Large intestine (tissue), 3 donors: Measurements from ENCODE around the gene KAZN. TPM values are rescaled to one million over a fixed set of nuclear protein-coding genes. Genes with fewer than 3 reads are reported as not detected.

ENCODE experiments used
- DNase-seq, 2 donors: peaks; one replicate each; pipeline versions ENCODE4 v3.0.0 to v3.0.0-alpha.2; 2013
- H3K27ac ChIP-seq: one replicate; pipeline ENCODE4 v1.5.1; 2013; ENCODE audit warnings: low read length
- H3K27me3 ChIP-seq: 2 replicates; pipeline ENCODE4 v1.6.1; 2013; ENCODE audit warnings: low read length; ENCODE audit not compliant: control insufficient read depth, insufficient read depth
- H3K36me3 ChIP-seq: 2 replicates; pipeline ENCODE4 v1.6.1; 2013; ENCODE audit warnings: low read length; ENCODE audit not compliant: control insufficient read depth, insufficient read depth
- H3K4me1 ChIP-seq: one replicate; pipeline ENCODE4 v1.6.1; 2013; ENCODE audit warnings: low read length; ENCODE audit not compliant: control insufficient read depth, insufficient read depth
- H3K4me3 ChIP-seq: one replicate; pipeline ENCODE4 v1.5.1; 2013; ENCODE audit warnings: low read length
- H3K9me3 ChIP-seq: one replicate; pipeline ENCODE4 v1.6.1; 2013; ENCODE audit warnings: mild to moderate bottlenecking, low read depth, low read length, moderate library complexity; ENCODE audit not compliant: control insufficient read depth
- WGBS: methylation state at CpG from one replicate; pipeline ENCODE4 v1.1.5; 2013; ENCODE audit warnings: low lambda C conversion rate; ENCODE audit not compliant: insufficient coverage; 5-methylcytosine and 5-hydroxymethylcytosine counted together
- polyA plus RNA-seq: library from polyadenylated mRNA; unstranded; fragments of 120-200 nt; gene quantifications from one replicate; pipeline ENCODE4 v1.2.1, GENCODE V29; 2013

KAZN gene
- polyA plus RNA-seq, 1 donor, result 30.4 TPM

- Histone ChIP-seq H3K9me3 (no peaks in the 10 kb centered on the region), H3K4me1 (no peaks in the 10 kb centered on the region), H3K27me3 (no peaks in the 10 kb centered on the region), H3K27ac (no peak overlapping the region), H3K36me3 (no peaks in the 10 kb centered on the region), H3K4me3 (no peak overlapping the region)
- DNase-seq, result no peak
- WGBS, result no CpG with 5 or more reads among the region's 5 CpGs
These were observed 107.3 kb downstream of the KAZN start for GRCh38 chr1:14705824-14706223.

DNA sequence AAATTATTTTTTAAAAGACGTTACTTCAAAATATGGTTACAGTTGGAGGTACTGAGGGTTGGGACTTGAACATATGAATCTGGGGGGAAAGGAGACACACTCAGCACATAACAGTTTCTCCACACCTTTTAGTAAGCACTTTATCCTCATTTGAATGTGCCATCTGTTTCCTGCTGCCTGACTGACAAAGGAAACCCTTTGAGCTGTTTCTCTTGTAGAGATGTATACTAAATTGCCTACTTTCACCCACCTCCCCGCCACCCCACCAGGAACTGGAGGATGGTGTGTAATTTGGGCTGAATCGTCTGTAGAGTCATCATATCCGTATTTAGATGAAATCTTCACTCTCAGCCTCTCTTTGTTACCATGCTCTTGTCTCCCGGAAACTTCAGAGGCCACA is 108.1 kb downstream of the KAZN start:
- H3K27me3 ChIP-seq, result no peaks in the 10 kb centered on the region
- no peaks in the 10 kb centered on the region for H3K9me3 ChIP-seq
- WGBS, result no CpG with 5 or more reads among the region's 5 CpGs
- H3K36me3 ChIP-seq, result no peaks in the 10 kb centered on the region
- no peak overlapping the region for H3K27ac ChIP-seq
- DNase-seq, result no peak
- no peaks in the 10 kb centered on the region for H3K4me1 ChIP-seq
- H3K4me3 ChIP-seq, result no peak overlapping the region

DNA sequence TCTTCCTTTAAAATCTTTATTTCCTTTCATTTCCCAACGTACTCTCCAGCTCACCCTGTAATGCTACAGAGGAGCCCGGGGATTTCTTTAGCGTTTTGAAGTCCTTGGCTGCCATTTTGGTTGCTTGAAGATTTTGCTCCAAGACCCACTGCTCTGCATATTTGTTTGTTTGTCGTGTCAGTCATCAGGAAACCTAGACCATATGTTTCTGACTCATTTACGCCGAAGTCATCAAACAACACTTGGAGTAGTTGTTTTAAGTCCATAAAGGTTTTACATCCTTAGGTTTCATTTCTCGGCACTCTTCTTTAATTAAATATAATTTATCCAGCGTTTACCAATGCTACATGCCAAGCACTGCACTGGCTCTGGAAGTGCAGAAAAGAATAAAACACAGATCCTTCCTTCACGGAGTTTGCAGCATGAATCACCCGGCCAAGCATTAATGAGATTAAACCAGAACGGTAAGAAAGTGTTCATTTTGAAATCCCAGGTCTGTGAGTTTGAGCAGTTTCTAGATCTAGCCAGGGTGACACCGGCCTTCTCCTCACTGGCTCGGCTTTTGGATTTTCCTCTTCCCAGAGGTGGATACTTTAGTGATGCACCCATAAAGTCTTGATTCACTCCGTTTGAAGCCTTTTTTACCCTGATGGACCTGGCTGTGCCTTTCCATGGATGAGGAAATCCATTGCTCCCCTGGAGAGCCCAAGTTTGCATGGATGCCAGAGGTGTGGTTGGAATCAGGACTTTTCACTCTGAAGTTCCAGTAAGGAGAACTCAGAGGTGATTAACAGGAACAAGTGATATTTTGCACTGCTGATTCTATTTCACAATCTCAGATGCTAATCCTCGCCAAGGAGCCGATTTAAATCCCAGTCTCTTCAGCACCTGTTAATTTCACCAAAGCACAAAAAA is 109.3 kb downstream of the KAZN start:
- Histone ChIP-seq H3K9me3 (no peaks in the 10 kb centered on the region), H3K36me3 (no peaks in the 10 kb centered on the region), H3K27ac (no peak overlapping the region), H3K4me3 (no peak overlapping the region), H3K27me3 (no peaks in the 10 kb centered on the region), H3K4me1 (no peaks in the 10 kb centered on the region)
- 93% methylated on average over 7 of the region's 16 CpGs for WGBS
- DNase-seq, result no peak

GRCh38 chr1:14710331-14710730 is 111.8 kb downstream of the KAZN start:
- no peak for DNase-seq
- no peaks in the 10 kb centered on the region for H3K36me3 ChIP-seq
- no peaks in the 10 kb centered on the region for H3K27me3 ChIP-seq
- no peak overlapping the region for H3K27ac ChIP-seq
- no peak overlapping the region for H3K4me3 ChIP-seq
- no CpG with 5 or more reads among the region's 6 CpGs for WGBS
- no peaks in the 10 kb centered on the region for H3K9me3 ChIP-seq
- H3K4me1 ChIP-seq, result no peaks in the 10 kb centered on the region

GRCh38 chr1:14712136-14712535 is 113.7 kb downstream of the KAZN start:
- Histone ChIP-seq H3K4me1 (no peaks in the 10 kb centered on the region), H3K27ac (no peak overlapping the region), H3K4me3 (no peak overlapping the region), H3K27me3 (no peaks in the 10 kb centered on the region), H3K9me3 (no peaks in the 10 kb centered on the region), H3K36me3 (no peaks in the 10 kb centered on the region)
- no CpG with 5 or more reads among the region's 2 CpGs for WGBS
- no peak for DNase-seq

DNA sequence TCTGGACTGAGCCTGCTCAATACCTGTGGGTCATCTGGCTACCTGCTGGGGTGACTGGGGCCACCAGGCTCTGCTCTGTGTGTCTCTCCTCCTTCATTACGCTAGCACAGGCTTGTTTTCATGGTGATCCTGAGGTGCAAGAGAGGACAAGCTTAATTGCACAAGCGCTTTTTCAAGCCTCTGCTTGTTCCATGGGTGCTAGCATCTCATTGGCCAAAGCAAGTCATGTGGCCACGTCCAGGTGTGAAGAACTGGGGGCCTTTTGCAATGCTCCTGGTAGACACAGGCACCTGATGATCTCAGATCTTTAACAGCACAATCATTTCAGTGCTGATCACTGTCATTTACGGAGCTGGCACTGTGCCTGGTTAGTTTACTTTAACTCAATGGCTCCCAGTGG is 114.6 kb downstream of the KAZN start:
- H3K4me3 ChIP-seq, result no peak overlapping the region
- H3K27me3 ChIP-seq, result no peaks in the 10 kb centered on the region
- no peaks in the 10 kb centered on the region for H3K9me3 ChIP-seq
- no peak for DNase-seq
- 100% methylated on average over 1 of the region's 4 CpGs for whole genome bisulfite sequencing
- no peaks in the 10 kb centered on the region for H3K36me3 ChIP-seq
- H3K27ac ChIP-seq, result no peak overlapping the region
- no peaks in the 10 kb centered on the region for H3K4me1 ChIP-seq

DNA sequence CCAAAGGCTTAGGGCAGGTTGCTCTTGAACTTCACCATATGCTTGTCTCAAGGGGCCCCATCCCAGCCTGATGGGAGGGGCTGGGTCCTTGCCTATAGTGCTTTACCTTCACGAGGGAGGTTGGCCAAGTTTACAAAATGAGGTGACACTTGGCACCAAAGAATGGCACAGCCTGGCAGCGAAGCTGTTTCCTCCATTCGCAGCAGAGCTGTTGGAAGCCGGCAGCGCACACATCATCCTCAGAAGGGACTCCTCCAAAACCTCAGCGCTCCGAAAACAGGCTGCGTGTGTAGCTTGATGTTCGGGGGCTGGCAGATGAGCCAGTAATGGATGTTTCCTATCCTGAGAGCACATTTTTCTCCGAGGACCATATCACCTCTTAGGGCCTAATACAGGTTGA is 116.8 kb downstream of the KAZN start:
- DNase-seq, result no peak
- H3K36me3 ChIP-seq, result no peaks in the 10 kb centered on the region
- WGBS, result no CpG with 5 or more reads among the region's 10 CpGs
- no peaks in the 10 kb centered on the region for H3K27me3 ChIP-seq
- H3K4me1 ChIP-seq, result no peaks in the 10 kb centered on the region
- no peaks in the 10 kb centered on the region for H3K9me3 ChIP-seq
- no peak overlapping the region for H3K27ac ChIP-seq
- H3K4me3 ChIP-seq, result no peak overlapping the region

- Histone ChIP-seq H3K27ac (no peak overlapping the region), H3K27me3 (no peaks in the 10 kb centered on the region), H3K4me1 (no peaks in the 10 kb centered on the region), H3K9me3 (no peaks in the 10 kb centered on the region), H3K4me3 (no peak overlapping the region), H3K36me3 (no peaks in the 10 kb centered on the region)
- no CpG with 5 or more reads among the region's 7 CpGs for WGBS
- no peak for DNase-seq
These were observed 117.3 kb downstream of the KAZN start for GRCh38 chr1:14715802-14716201.

GRCh38 chr1:14716474-14716873 is 118.0 kb downstream of the KAZN start:
- no peak for DNase-seq
- no peaks in the 10 kb centered on the region for H3K27me3 ChIP-seq
- WGBS, result no CpG with 5 or more reads among the region's 5 CpGs

DNA sequence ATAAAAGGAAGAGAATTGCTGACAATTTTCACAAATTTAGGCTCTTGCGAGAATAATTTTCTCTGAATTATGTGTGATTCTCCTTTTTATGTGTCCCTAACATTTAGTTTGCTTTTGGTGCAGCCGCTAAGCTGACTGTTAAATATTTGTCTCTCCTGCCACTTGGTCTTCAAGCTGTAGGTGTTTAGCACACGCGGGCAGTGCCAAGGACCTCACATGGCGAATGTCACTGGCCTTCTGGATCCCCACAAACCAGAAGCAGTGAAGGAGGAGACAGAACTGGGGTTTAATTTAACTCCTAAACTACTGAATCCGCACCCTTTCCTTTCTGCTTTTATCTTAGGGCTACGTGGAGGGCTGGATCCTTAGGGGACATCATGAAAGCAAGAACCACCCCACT is 120.0 kb downstream of the KAZN start:
- Histone ChIP-seq H3K27me3 (no peaks in the 10 kb centered on the region), H3K36me3 (no peaks in the 10 kb centered on the region), H3K4me1 (no peaks in the 10 kb centered on the region), H3K9me3 (no peaks in the 10 kb centered on the region), H3K27ac (no peak overlapping the region), H3K4me3 (no peak overlapping the region)
- no peak for DNase-seq
- no CpG with 5 or more reads among the region's 7 CpGs for WGBS

More at GRCh38 chr1:14716474-14716873, 118.0 kb downstream of the KAZN start:
- Histone ChIP-seq H3K4me3 (no peak overlapping the region), H3K27ac (no peak overlapping the region), H3K36me3 (no peaks in the 10 kb centered on the region), H3K9me3 (no peaks in the 10 kb centered on the region), H3K4me1 (no peaks in the 10 kb centered on the region)

DNA sequence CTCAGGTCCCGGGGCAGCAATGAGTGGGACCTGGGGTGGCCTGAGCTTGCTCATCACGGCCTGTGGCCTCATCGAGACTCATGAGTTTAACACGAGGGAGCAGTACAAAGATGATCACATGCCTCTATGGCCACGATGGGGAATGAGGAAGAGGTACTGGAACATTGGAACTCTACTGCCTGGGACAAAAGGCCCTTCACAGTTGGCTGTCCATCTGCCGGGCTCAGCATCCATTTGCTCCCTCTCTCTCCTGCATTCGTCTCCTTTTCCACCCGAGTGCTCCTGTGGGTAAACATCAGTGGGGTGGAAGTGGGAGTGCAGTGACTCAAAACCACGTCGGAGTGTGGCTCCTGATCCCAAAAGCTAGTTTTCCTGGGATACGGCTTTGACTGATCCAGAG is 124.9 kb downstream of the KAZN start:
- Histone ChIP-seq H3K27me3 (no peaks in the 10 kb centered on the region), H3K4me1 (no peaks in the 10 kb centered on the region), H3K27ac (no peak overlapping the region), H3K9me3 (no peaks in the 10 kb centered on the region), H3K36me3 (no peaks in the 10 kb centered on the region), H3K4me3 (no peak overlapping the region)
- DNase-seq, result no peak
- no CpG with 5 or more reads among the region's 11 CpGs for WGBS
